Fibroblast of skin of abdomen (primary cell): ENCODE results near the gene KCNIP3.
"Not testable (repeated sequence)": the region's sequence is repeated elsewhere in the genome, so short reads cannot be mapped to it uniquely, and the experiment has no call there.

Experiments
- DNase-seq: peaks from one replicate; pipeline ENCODE4 v3.0.0-alpha.2; 2013

The KCNIP3 gene

DNA sequence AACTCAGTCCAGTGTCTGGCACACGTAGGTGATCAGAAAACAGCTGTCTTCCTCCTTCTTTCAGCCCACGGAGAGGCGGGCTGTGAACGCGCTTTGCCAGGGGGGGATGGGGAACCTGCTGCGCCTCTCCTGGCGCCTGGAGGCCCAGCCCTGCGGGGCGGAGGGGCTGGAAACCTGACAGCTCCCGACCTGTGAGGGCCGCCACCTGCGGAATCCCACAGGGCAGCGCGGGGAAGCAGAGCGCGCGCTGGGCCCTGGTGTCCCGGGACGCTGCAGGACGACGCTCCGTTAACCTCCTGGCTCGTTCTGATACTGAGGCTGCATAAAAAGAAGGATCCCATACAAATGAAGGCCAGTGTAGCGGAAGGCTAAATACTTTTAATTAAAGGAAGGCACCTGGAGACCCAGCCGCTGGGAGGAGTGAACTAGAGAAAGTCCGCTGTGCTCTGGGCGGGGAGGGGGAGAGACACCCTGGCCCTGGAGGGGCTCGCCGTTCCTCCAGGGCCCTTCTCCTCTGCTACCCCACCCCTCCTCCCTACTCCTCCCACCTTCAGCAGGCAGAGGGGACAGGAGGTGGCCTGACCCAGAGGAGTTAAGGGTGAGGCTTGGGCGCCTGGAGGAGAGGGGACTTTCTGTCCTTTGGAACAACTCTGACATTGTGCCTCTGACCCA is 130.2 kb downstream of the KCNIP3 start:
- not testable (repeated sequence) for DNase-seq

DNA sequence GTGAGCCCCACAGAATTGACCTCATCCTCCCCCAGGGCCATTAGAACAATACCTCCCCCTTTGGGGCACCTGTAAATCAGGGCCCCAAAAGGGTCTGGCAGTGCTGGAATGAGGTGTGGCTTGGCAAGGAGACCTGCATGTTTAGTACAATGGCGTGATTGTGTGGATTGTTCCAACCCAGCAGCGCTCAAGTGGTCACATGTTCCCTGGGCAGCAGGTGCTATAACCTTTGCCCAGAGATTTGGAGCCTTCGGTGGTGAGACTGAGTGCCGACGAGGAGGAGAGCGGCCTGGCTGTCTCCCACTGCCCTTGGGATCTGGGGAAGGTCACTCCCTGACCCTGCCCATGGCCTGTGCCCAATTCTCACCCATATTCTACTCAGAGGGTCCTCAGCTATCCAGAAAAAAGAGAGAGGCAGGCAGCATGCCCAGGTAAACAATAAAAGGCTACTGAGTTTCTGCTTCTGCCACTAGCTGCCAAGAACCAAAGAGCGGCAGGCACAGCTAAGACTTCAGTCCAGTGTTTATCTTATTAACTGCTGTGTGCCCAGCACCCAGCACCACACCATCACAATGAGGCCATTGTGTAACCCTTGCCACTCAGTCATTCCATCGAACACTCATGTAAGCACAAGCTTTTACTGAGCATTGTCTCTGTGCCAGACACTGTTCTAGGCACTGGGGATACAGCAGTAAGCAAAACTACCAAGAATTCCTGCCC is 132.8 kb downstream of the KCNIP3 start:
- DNase-seq, result not testable (repeated sequence)

- not testable (repeated sequence) for DNase-seq
Measured at GRCh38 chr2:95433373-95433772, 136.2 kb downstream of the KCNIP3 start.

- DNase-seq, result peak; percentile 22
Measured at GRCh38 chr2:95433973-95434372, 136.8 kb downstream of the KCNIP3 start.

- peak; percentile 86 for DNase-seq
Measured at GRCh38 chr2:95434507-95435076, 137.4 kb downstream of the KCNIP3 start.

GRCh38 chr2:95435162-95435871 is 138.2 kb downstream of the KCNIP3 start:
- DNase-seq, result not testable (repeated sequence)
